ENCODE measurements around the gene HNRNPU. TPM values are rescaled to one million over a fixed set of nuclear protein-coding genes. Genes with fewer than 3 reads are reported as not detected.

Gene HNRNPU
- total RNA-seq, 2 experiments from 2014 or later, result 521 to 532 TPM

- ATAC-seq, result no peak
- Mint-ChIP-seq H3K4me3 (no peak overlapping the region), H3K27ac (no peak overlapping the region), H3K27me3 (no peaks in the 10 kb centered on the region), H3K9me3 (ENCODE audit: low read depth) (no peaks in the 10 kb centered on the region), H3K4me1 (peaks cover 2% of the 10 kb centered on the region), H3K36me3 (ENCODE audit: low read depth) (no peaks in the 10 kb centered on the region)
- CTCF ChIA-PET, result interaction anchor here (1.2 to 4.8 kb wide), 4 partner anchors 10 to 240 kb away, joined by 4 to 60 read pairs (median 6); no protein-coding TSS in a partner anchor
- POLR2A ChIA-PET, result no interaction called here
- intact Hi-C loops (cut with DNase I, micrococcal nuclease), result no loop called here
- DNase-seq, result no peak
Measured at GRCh38 chr1:244802556-244803239, 61.6 kb downstream of the HNRNPU start.

GRCh38 chr1:244802041-244802440 lies 62.3 kb downstream of the HNRNPU start:
- ChIA-PET CTCF (interaction anchor here (0.6 to 4.8 kb wide), 17 partner anchors 10 to 266 kb away, joined by 3 to 60 read pairs (median 4); no protein-coding TSS in a partner anchor), POLR2A (no interaction called here)
- peaks cover 2% of the 10 kb centered on the region for H3K4me1 Mint-ChIP-seq
- no peak overlapping the region for H3K27ac Mint-ChIP-seq
- no peaks in the 10 kb centered on the region for H3K9me3 Mint-ChIP-seq (ENCODE audit: low read depth)
- intact Hi-C loops (cut with DNase I, micrococcal nuclease), result no loop called here
- no peak overlapping the region for H3K4me3 Mint-ChIP-seq
- no peaks in the 10 kb centered on the region for H3K27me3 Mint-ChIP-seq
- H3K36me3 Mint-ChIP-seq (ENCODE audit: low read depth), result no peaks in the 10 kb centered on the region
- ATAC-seq, result no peak
- no peak for DNase-seq

- peak; percentile 72 for DNase-seq
- peak; percentile 93 for ATAC-seq
- H3K9me3 Mint-ChIP-seq (ENCODE audit: low read depth), result no peaks in the 10 kb centered on the region
- H3K4me3 Mint-ChIP-seq, result no peak overlapping the region
- intact Hi-C loops (cut with DNase I, micrococcal nuclease), result loop anchor here (1.0 to 2.0 kb wide), 2 partner anchors 34 to 241 kb away; partner anchors contain the start of gene COX20 (in 1 of the 2)
- peaks cover 2% of the 10 kb centered on the region for H3K4me1 Mint-ChIP-seq
- ChIA-PET CTCF (interaction anchor here (0.6 to 4.8 kb wide), 28 partner anchors 10 to 354 kb away, joined by 3 to 60 read pairs (median 4); partner anchors contain the start of gene DESI2), POLR2A (no interaction called here)
- no peak overlapping the region for H3K27ac Mint-ChIP-seq
- no peaks in the 10 kb centered on the region for H3K36me3 Mint-ChIP-seq (ENCODE audit: low read depth)
- H3K27me3 Mint-ChIP-seq, result no peaks in the 10 kb centered on the region
Measured at GRCh38 chr1:244801246-244801645, 63.1 kb downstream of the HNRNPU start.

- ATAC-seq, result peak; percentile 16
- Mint-ChIP-seq H3K36me3 (ENCODE audit: low read depth) (no peaks in the 10 kb centered on the region), H3K4me3 (no peak overlapping the region), H3K9me3 (ENCODE audit: low read depth) (no peaks in the 10 kb centered on the region), H3K27me3 (no peaks in the 10 kb centered on the region), H3K27ac (no peak overlapping the region), H3K4me1 (peaks cover 2% of the 10 kb centered on the region)
- intact Hi-C loops (cut with DNase I, micrococcal nuclease), result loop anchor here (1.0 to 2.0 kb wide), 2 partner anchors 34 to 241 kb away; partner anchors contain the start of gene COX20 (in 1 of the 2)
- CTCF ChIA-PET, result interaction anchor here (0.6 to 4.8 kb wide), 17 partner anchors 12 to 354 kb away, joined by 3 to 60 read pairs (median 4); partner anchors contain the start of gene DESI2
- no peak for DNase-seq
- POLR2A ChIA-PET, result no interaction called here
Measured at GRCh38 chr1:244800821-244801220, 63.5 kb downstream of the HNRNPU start.

Other genes with a start within 250 kb of the HNRNPU start
- 10 to 100 TPM; 24.5 to 26.0 TPM for gene DESI2, start 211.4 kb downstream of the HNRNPU start, total RNA-seq
- 10 to 100 TPM; 32.0 to 33.2 TPM for gene COX20, start 28.9 kb downstream of the HNRNPU start, total RNA-seq

All from activated CD4-positive, alpha-beta T cell treated with anti-CD3 and anti-CD28 coated beads for 36 hours (primary cell).